ENCODE data around the gene SDHC. TPM values are rescaled to one million over a fixed set of nuclear protein-coding genes. Genes with fewer than 3 reads are reported as not detected.

The SDHC gene
- total and polyA plus RNA-seq, 2 donors (not counting 1 experiment from before 2014, with no cell fraction given) = 78.3 to 109 TPM

GRCh38 chr1:161407451-161407985, 93.3 kb downstream of the SDHC start:
- 96% methylated on average over 6 of the region's 6 CpGs for WGBS (ENCODE audit: insufficient coverage)
- no peak overlapping the region for H3K4me3 ChIP-seq (ENCODE audit: control extremely low read depth in 1 of 5, extremely low read depth in 1 of 5, insufficient read depth in 1 of 5, low read depth in 2 of 5, low read length in 4 of 5)
- peaks cover 20% of the 10 kb centered on the region for H3K4me1 Mint-ChIP-seq
- H3K79me2 ChIP-seq (ENCODE audit: control insufficient read depth, insufficient read depth, low read length) = peaks cover 11% of the 10 kb centered on the region
- H3K9ac ChIP-seq (ENCODE audit: low read length) = no peak overlapping the region
- H3K27ac Mint-ChIP-seq = no peak overlapping the region
- H3K4me3 Mint-ChIP-seq = no peak overlapping the region
- intact Hi-C loops (cut with micrococcal nuclease) = no loop called here
- H3K27ac ChIP-seq (ENCODE audit: low read length in 2 of 2) = no peak overlapping the region
- H3K4me2 ChIP-seq (replicated peaks; ENCODE audit: low read depth, low read length, poor library complexity, severe bottlenecking) = no peak overlapping the region
- H2AFZ ChIP-seq (ENCODE audit: insufficient read depth, low read depth, low read length, poor library complexity, severe bottlenecking) = no peak overlapping the region
- peaks cover 0 to 4% of the 10 kb centered on the region in 2 experiments for H3K36me3 ChIP-seq (replicated peaks in 1 of 2; ENCODE audit: control extremely low read depth in 1 of 2, control insufficient read depth in 1 of 2, extremely low read depth in 1 of 2, insufficient read depth in 2 of 2, low read length in 1 of 2)
- TF ChIP-seq CTCF (IDR thresholded peaks at IDR 0.05) (no peak), EZH2 (IDR thresholded peaks at IDR 0.05; ENCODE audit: borderline replicate concordance, insufficient read depth, low read depth, low read length, poor library complexity, severe bottlenecking) (no peak)
- DNase-seq (no peak), ATAC-seq (ENCODE audit: low read depth) (no peak)
- no peaks in the 10 kb centered on the region for H4K20me1 ChIP-seq (ENCODE audit: control insufficient read depth, insufficient read depth, low read length, poor library complexity, severe bottlenecking)
- H3K27me3 ChIP-seq (replicated peaks in 1 of 4; ENCODE audit: control extremely low read depth in 1 of 4, control insufficient read depth in 3 of 4, insufficient read depth in 4 of 4, low read length in 3 of 4) = no peaks in the 10 kb centered on the region
- H3K27me3 Mint-ChIP-seq = no peaks in the 10 kb centered on the region
- H3K9me3 ChIP-seq (ENCODE audit: control extremely low read depth in 1 of 3, control insufficient read depth in 2 of 3, insufficient read depth in 1 of 3, low read length in 2 of 3) = peaks cover 0 to 6% (median 0%) of the 10 kb centered on the region in 3 donors
- CTCF ChIA-PET = interaction anchor here (0.6 kb wide), 1 partner anchor 1115 kb away, joined by 3 read pairs; no protein-coding TSS in a partner anchor
- peaks cover 5 to 6% of the 10 kb centered on the region in 2 donors for H3K4me1 ChIP-seq (ENCODE audit: control insufficient read depth in 2 of 2, insufficient read depth in 2 of 2, low read length in 2 of 2)
- POLR2A ChIA-PET = no interaction called here
- H3K9me3 Mint-ChIP-seq (ENCODE audit: insufficient read depth) = no peaks in the 10 kb centered on the region

GRCh38 chr1:161408429-161409052, 94.4 kb downstream of the SDHC start:
- Histone ChIP-seq H3K4me1 (ENCODE audit: control insufficient read depth in 2 of 2, insufficient read depth in 2 of 2, low read length in 2 of 2) (peaks cover 5 to 6% of the 10 kb centered on the region in 2 donors), H3K4me3 (ENCODE audit: control extremely low read depth in 1 of 5, extremely low read depth in 1 of 5, insufficient read depth in 1 of 5, low read depth in 2 of 5, low read length in 4 of 5) (no peak overlapping the region), H3K27ac (ENCODE audit: low read length in 2 of 2) (no peak overlapping the region), H2AFZ (ENCODE audit: insufficient read depth, low read depth, low read length, poor library complexity, severe bottlenecking) (no peak overlapping the region), H3K4me2 (replicated peaks; ENCODE audit: low read depth, low read length, poor library complexity, severe bottlenecking) (no peak overlapping the region), H3K27me3 (replicated peaks in 1 of 4; ENCODE audit: control extremely low read depth in 1 of 4, control insufficient read depth in 3 of 4, insufficient read depth in 4 of 4, low read length in 3 of 4) (no peaks in the 10 kb centered on the region), H4K20me1 (ENCODE audit: control insufficient read depth, insufficient read depth, low read length, poor library complexity, severe bottlenecking) (no peaks in the 10 kb centered on the region), H3K9ac (ENCODE audit: low read length) (no peak overlapping the region), H3K9me3 (ENCODE audit: control extremely low read depth in 1 of 3, control insufficient read depth in 2 of 3, insufficient read depth in 1 of 3, low read length in 2 of 3) (peaks cover 0 to 6% (median 0%) of the 10 kb centered on the region in 3 donors), H3K36me3 (replicated peaks in 1 of 2; ENCODE audit: control extremely low read depth in 1 of 2, control insufficient read depth in 1 of 2, extremely low read depth in 1 of 2, insufficient read depth in 2 of 2, low read length in 1 of 2) (peaks cover 0 to 4% of the 10 kb centered on the region in 2 experiments), H3K79me2 (ENCODE audit: control insufficient read depth, insufficient read depth, low read length) (peaks cover 9% of the 10 kb centered on the region)
- peaks cover 18% of the 10 kb centered on the region for H3K4me1 Mint-ChIP-seq
- H3K4me3 Mint-ChIP-seq = no peak overlapping the region
- no peak for ATAC-seq (ENCODE audit: low read depth)
- POLR2A ChIA-PET = interaction anchor here (1.1 kb wide), 1 partner anchor 8 kb away, joined by 3 read pairs; no protein-coding TSS in a partner anchor
- CTCF ChIA-PET = interaction anchor here (0.8 to 1.0 kb wide), 2 partner anchors 9 to 12 kb away, joined by 3 to 4 read pairs; no protein-coding TSS in a partner anchor
- no peaks in the 10 kb centered on the region for H3K9me3 Mint-ChIP-seq (ENCODE audit: insufficient read depth)
- no peak for TF ChIP-seq CTCF (IDR thresholded peaks at IDR 0.05)
- no peak for TF ChIP-seq EZH2 (IDR thresholded peaks at IDR 0.05; ENCODE audit: borderline replicate concordance, insufficient read depth, low read depth, low read length, poor library complexity, severe bottlenecking)
- H3K27ac Mint-ChIP-seq = no peak overlapping the region
- no peaks in the 10 kb centered on the region for H3K27me3 Mint-ChIP-seq
- WGBS (ENCODE audit: insufficient coverage) = 100% methylated on average over 3 of the region's 3 CpGs
- intact Hi-C loops (cut with micrococcal nuclease) = no loop called here
- DNase-seq = no peak

Measured in B cell (primary cell).